ENCODE measurements around the gene ETV2.
A peak's percentile ranks its signal among the peaks of the same experiment; 100 is the strongest.

ETV2 gene

GRCh38 chr19:35618857-35619256, 22.7 kb upstream of the ETV2 start:
- TF ChIP-seq ZNF274 (IDR thresholded peaks at IDR 0.05; ENCODE audit: low read depth, low read length), result no peak
- no peak overlapping the region for H3K4me3 ChIP-seq (ENCODE audit: low read length)

GRCh38 chr19:35619290-35619923, 22.1 kb upstream of the ETV2 start:
- no peak for TF ChIP-seq ZNF274 (IDR thresholded peaks at IDR 0.05; ENCODE audit: low read depth, low read length)
- no peak overlapping the region for H3K4me3 ChIP-seq (ENCODE audit: low read length)

- no peak for TF ChIP-seq ZNF274 (IDR thresholded peaks at IDR 0.05; ENCODE audit: low read depth, low read length)
- H3K4me3 ChIP-seq (ENCODE audit: low read length), result no peak overlapping the region
Observed at GRCh38 chr19:35620001-35620400, 21.5 kb upstream of the ETV2 start.

- TF ChIP-seq ZNF274 (IDR thresholded peaks at IDR 0.05; ENCODE audit: low read depth, low read length), result no peak
- no peak overlapping the region for H3K4me3 ChIP-seq (ENCODE audit: low read length)
Observed at GRCh38 chr19:35621708-35622107, 19.8 kb upstream of the ETV2 start.

DNA sequence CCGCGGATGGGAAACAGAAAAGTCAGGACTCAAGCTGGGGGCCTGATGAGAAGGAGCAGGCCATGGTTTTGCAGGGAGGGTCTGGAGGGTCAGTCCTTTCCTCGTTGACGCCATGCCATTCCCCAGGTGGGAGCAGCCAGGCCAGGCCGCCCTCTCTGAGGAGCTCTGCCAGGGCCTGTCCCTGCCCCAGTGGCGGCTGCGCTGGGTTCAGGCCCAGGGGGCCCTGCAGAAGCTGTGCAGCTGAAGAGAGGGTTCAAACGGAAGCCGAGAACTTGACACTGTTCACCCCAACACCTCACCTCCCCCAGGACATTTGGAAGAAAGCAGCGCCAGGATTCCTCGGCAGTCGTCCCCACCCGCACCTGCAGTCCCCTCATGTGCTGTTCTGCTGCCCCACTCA, 18.8 kb upstream of the ETV2 start:
- TF ChIP-seq ZNF274 (IDR thresholded peaks at IDR 0.05; ENCODE audit: low read depth, low read length), result no peak
- no peak overlapping the region for H3K4me3 ChIP-seq (ENCODE audit: low read length)

- no peak for TF ChIP-seq ZNF274 (IDR thresholded peaks at IDR 0.05; ENCODE audit: low read depth, low read length)
- H3K4me3 ChIP-seq (ENCODE audit: low read length), result no peak overlapping the region
Observed at GRCh38 chr19:35623327-35624010, 18.1 kb upstream of the ETV2 start.

DNA sequence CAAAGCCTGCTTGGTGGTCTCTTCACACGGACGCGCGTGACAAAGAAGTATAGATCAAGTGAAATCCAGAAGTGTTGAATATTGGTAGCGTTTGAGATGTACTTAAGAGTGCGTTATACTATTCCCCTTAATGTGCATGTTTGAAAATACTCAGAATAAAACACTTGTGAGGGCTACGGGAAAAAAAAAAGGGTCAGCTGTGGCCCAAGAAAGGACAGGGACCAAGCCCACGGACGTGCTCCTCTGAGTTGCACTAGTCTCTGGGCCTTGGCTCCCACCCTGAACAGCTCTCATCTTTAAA, 13.3 kb upstream of the ETV2 start:
- H3K4me3 ChIP-seq (ENCODE audit: low read length), result peak overlapping the region; percentile 94
- no peak for TF ChIP-seq ZNF274 (IDR thresholded peaks at IDR 0.05; ENCODE audit: low read depth, low read length)

DNA sequence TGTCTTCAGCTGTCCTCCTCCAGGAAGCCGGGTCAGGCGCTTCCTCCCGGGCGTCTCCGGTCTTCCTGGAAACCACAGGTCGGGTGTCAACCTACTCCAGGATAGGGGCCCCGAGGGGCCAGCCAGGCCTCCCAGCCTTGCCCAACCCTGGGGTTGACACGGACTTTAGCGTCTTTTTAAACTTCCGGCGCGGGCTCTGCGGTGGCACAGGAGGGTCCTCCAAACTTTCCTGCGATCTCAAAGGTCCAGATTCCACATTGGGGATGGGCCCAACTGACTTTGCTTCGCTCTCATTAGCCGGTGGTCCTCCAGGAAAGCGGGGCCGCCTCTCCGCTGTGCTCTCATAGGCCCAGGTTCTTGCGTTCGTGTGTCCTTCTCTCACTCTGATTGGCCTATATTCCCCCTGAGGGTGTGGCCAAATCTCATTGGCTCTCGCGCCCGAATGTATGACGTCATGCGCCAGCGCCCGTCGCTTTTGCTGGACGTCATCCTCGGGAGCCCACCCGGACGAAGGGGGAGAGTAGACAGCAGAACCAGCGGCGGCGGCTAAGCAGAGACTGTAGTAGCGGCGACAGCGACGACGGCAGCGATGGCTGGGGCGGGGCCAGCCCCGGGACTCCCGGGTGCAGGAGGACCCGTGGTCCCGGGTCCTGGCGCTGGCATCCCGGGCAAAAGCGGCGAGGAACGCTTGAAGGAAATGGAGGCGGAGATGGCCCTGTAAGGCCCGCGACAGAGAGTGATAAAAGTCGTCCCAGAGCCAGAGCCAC, 12.8 kb upstream of the ETV2 start, which contains the start of gene RBM42:
TSS of gene RBM42 (plus strand) at position 472 of the 767 bp plus-strand sequence. CDS start at position 590, 118 bp downstream.
- peak within 1 kb of the TSS; percentile 94 for H3K4me3 ChIP-seq (ENCODE audit: low read length)

GRCh38 chr19:35629332-35629633, 12.3 kb upstream of the ETV2 start:
- H3K4me3 ChIP-seq (ENCODE audit: low read length), result peak overlapping the region; percentile 91
- no peak for TF ChIP-seq ZNF274 (IDR thresholded peaks at IDR 0.05; ENCODE audit: low read depth, low read length)

More for the DNA sequence above, 12.8 kb upstream of the ETV2 start, which contains the start of gene RBM42:
- TF ChIP-seq ZNF274 (IDR thresholded peaks at IDR 0.05; ENCODE audit: low read depth, low read length), result no peak

- TF ChIP-seq ZNF274 (IDR thresholded peaks at IDR 0.05; ENCODE audit: low read depth, low read length), result no peak
- H3K4me3 ChIP-seq (ENCODE audit: low read length), result no peak overlapping the region
Observed at GRCh38 chr19:35633727-35634440, 7.7 kb upstream of the ETV2 start.

GRCh38 chr19:35636651-35637050, 4.9 kb upstream of the ETV2 start:
- H3K4me3 ChIP-seq (ENCODE audit: low read length), result no peak overlapping the region
- TF ChIP-seq ZNF274 (IDR thresholded peaks at IDR 0.05; ENCODE audit: low read depth, low read length), result no peak

DNA sequence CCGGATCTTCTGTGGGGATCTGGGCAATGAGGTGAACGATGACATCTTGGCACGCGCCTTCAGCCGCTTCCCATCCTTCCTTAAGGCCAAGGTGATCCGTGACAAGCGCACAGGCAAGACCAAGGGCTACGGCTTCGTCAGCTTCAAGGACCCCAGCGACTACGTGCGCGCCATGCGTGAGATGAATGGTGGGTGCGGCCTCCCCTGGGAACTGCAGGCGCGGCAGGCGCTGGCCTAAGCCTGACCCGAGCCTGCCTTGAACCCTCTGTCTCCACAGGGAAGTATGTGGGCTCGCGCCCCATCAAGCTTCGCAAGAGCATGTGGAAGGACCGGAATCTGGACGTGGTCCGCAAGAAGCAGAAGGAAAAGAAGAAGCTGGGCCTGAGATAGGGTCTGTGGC, 4.4 kb upstream of the ETV2 start:
- TF ChIP-seq ZNF274 (IDR thresholded peaks at IDR 0.05; ENCODE audit: low read depth, low read length), result no peak
- no peak overlapping the region for H3K4me3 ChIP-seq (ENCODE audit: low read length)

DNA sequence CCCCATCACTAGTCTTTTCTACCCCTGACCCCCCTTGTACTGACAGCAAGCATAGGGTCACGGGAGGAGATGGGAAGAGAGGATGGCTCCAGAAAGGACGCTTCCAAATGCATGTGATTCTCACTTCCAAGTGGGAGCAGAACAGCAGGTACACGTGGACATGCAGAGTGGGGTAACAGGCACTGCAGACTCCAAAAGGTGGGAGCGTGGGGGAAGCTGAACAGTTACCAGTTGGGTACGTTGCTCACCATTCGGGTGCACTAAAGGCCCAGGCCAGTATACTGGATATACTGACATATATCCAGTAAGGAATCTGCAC, 2.3 kb upstream of the ETV2 start:
- no peak for TF ChIP-seq ZNF274 (IDR thresholded peaks at IDR 0.05; ENCODE audit: low read depth, low read length)
- no peak overlapping the region for H3K4me3 ChIP-seq (ENCODE audit: low read length)

GRCh38 chr19:35639863-35640262, 1.7 kb upstream of the ETV2 start:
- H3K4me3 ChIP-seq (ENCODE audit: low read length), result no peak overlapping the region
- TF ChIP-seq ZNF274 (IDR thresholded peaks at IDR 0.05; ENCODE audit: low read depth, low read length), result no peak

DNA sequence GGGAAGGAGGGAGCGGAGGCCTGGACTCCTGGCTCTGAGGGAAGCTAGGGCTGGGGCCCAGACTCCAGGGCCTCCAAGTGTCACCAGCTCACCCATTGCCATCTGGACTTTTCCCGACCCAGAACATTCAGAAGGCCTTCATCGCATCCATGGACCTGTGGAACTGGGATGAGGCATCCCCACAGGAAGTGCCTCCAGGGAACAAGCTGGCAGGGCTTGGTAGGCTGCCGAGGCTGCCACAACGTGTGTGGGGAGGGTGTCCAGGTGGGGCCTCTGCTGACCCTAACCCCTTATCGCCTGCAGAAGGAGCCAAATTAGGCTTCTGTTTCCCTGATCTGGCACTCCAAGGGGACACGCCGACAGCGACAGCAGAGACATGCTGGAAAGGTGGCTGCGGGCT, 767 bp downstream of the ETV2 start:
- TF ChIP-seq ZNF274 (IDR thresholded peaks at IDR 0.05; ENCODE audit: low read depth, low read length), result no peak
- no peak overlapping the region for H3K4me3 ChIP-seq (ENCODE audit: low read length)

Measured in GM08714 (cell line).